ENCODE results near the gene PGM1. TPM values are rescaled to one million over a fixed set of nuclear protein-coding genes. Genes with fewer than 3 reads are reported as not detected.

PGM1 gene
- total and polyA plus RNA-seq, 2 of the 13 experiments (the other 11 are each of a cell fraction or from before 2014, with no cell fraction given): 51.6 to 105 TPM

DNA sequence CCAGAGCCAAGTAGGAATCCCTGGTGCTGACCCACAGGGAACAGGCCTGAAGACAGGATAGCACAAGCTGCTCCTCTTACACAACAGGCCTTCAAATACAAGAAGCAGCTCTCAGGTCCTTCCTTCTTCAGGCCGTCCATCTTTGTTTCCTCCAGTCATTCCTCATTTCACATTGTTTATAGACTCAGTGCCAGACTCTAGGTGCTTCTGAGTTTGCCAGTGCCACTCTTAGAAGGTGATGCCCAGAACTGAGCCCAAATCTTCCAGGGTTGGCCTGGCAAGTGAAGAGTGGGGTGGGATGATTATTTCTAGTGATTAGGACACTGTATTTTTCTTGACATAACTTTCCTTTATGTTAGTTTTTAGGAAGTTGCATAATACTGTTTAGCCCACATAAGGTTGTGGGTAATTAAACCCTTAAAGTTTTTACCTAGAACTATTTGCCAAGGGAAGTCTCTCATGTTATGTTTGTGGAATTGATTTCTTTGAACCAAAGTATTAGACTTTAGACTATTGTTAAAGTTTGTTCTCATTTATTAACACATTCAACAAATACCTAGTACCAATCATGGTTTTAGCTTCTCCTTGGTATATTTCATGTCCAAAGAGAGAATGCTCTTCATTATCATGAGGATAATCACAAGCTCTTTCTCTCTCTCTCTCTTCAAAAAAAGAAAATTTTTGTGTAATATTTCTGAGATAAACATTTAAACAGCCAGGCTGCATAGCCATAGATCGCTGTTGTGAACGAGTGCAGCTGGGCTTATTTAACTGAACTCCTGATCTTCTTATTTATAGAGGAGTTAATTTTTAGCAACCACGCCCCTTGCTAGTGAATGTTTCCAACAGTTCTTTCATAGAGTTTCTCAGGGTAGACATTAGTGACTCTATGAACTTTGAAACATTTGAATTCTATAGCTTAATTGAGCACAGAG is 47.7 kb downstream of the PGM1 start (continued):
- TF ChIP-seq, protein P1, sequence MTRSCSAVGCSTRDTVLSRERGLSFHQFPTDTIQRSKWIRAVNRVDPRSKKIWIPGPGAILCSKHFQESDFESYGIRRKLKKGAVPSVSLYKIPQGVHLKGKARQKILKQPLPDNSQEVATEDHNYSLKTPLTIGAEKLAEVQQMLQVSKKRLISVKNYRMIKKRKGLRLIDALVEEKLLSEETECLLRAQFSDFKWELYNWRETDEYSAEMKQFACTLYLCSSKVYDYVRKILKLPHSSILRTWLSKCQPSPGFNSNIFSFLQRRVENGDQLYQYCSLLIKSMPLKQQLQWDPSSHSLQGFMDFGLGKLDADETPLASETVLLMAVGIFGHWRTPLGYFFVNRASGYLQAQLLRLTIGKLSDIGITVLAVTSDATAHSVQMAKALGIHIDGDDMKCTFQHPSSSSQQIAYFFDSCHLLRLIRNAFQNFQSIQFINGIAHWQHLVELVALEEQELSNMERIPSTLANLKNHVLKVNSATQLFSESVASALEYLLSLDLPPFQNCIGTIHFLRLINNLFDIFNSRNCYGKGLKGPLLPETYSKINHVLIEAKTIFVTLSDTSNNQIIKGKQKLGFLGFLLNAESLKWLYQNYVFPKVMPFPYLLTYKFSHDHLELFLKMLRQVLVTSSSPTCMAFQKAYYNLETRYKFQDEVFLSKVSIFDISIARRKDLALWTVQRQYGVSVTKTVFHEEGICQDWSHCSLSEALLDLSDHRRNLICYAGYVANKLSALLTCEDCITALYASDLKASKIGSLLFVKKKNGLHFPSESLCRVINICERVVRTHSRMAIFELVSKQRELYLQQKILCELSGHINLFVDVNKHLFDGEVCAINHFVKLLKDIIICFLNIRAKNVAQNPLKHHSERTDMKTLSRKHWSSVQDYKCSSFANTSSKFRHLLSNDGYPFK (CRISPR knock-in tag; IDR thresholded peaks at IDR 0.05; ENCODE audit: borderline replicate concordance): no peak
- TF ChIP-seq, protein P2, sequence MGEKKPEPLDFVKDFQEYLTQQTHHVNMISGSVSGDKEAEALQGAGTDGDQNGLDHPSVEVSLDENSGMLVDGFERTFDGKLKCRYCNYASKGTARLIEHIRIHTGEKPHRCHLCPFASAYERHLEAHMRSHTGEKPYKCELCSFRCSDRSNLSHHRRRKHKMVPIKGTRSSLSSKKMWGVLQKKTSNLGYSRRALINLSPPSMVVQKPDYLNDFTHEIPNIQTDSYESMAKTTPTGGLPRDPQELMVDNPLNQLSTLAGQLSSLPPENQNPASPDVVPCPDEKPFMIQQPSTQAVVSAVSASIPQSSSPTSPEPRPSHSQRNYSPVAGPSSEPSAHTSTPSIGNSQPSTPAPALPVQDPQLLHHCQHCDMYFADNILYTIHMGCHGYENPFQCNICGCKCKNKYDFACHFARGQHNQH (CRISPR knock-in tag; IDR thresholded peaks at IDR 0.05): peak; percentile 28; the same call in 1 of the 2 replicates
- TF ChIP-seq ZNF713 (CRISPR knock-in tag; IDR thresholded peaks at IDR 0.05): no peak
- TF ChIP-seq ZNF230 (CRISPR knock-in tag; IDR thresholded peaks at IDR 0.05): no peak
- no peak for TF ChIP-seq ZNF724P (CRISPR knock-in tag; IDR thresholded peaks at IDR 0.05; ENCODE audit: borderline replicate concordance)
- no peak for TF ChIP-seq ZNF776 (CRISPR knock-in tag; IDR thresholded peaks at IDR 0.05)
- TF ChIP-seq, protein P3, sequence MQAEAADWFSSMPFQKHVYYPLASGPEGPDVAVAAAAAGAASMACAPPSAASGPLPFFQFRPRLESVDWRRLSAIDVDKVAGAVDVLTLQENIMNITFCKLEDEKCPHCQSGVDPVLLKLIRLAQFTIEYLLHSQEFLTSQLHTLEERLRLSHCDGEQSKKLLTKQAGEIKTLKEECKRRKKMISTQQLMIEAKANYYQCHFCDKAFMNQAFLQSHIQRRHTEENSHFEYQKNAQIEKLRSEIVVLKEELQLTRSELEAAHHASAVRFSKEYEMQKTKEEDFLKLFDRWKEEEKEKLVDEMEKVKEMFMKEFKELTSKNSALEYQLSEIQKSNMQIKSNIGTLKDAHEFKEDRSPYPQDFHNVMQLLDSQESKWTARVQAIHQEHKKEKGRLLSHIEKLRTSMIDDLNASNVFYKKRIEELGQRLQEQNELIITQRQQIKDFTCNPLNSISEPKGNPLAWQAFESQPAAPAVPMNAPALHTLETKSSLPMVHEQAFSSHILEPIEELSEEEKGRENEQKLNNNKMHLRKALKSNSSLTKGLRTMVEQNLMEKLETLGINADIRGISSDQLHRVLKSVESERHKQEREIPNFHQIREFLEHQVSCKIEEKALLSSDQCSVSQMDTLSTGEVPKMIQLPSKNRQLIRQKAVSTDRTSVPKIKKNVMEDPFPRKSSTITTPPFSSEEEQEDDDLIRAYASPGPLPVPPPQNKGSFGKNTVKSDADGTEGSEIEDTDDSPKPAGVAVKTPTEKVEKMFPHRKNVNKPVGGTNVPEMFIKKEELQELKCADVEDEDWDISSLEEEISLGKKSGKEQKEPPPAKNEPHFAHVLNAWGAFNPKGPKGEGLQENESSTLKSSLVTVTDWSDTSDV (CRISPR knock-in tag; IDR thresholded peaks at IDR 0.05): no peak
- TF ChIP-seq KLF15 (CRISPR knock-in tag; IDR thresholded peaks at IDR 0.05; ENCODE audit: borderline replicate concordance): no peak
- peak; percentile 18 for TF ChIP-seq TEAD3 (CRISPR knock-in tag; optimal IDR thresholded peaks at IDR 0.05; ENCODE audit: borderline replicate concordance)
- no peak for TF ChIP-seq CBX1 (IDR thresholded peaks at IDR 0.05; ENCODE audit: low read depth)
- TF ChIP-seq, protein P4, sequence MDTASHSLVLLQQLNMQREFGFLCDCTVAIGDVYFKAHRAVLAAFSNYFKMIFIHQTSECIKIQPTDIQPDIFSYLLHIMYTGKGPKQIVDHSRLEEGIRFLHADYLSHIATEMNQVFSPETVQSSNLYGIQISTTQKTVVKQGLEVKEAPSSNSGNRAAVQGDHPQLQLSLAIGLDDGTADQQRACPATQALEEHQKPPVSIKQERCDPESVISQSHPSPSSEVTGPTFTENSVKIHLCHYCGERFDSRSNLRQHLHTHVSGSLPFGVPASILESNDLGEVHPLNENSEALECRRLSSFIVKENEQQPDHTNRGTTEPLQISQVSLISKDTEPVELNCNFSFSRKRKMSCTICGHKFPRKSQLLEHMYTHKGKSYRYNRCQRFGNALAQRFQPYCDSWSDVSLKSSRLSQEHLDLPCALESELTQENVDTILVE (CRISPR knock-in tag; IDR thresholded peaks at IDR 0.05): 0 out of 2 replicates have a peak, but pooled peaks have one; percentile 30
- TF ChIP-seq SRF (IDR thresholded peaks at IDR 0.05; ENCODE audit: low read depth, low read length): peak; percentile 56; the same call in 1 of the 2 replicates
- no peak for TF ChIP-seq HNRNPH1 (optimal IDR thresholded peaks at IDR 0.05; ENCODE audit: low read depth, low read length)
- TF ChIP-seq ZBTB20 (CRISPR knock-in tag; IDR thresholded peaks at IDR 0.05; ENCODE audit: borderline replicate concordance, low read depth): peak; percentile 77

Measured in HepG2 (cell line).